Large intestine (tissue), 3 donors: Measurements from ENCODE around the gene LITAFD. TPM values are rescaled to one million over a fixed set of nuclear protein-coding genes. Genes with fewer than 3 reads are reported as not detected.
"Not testable (repeated sequence)": the region's sequence is repeated elsewhere in the genome, so short reads cannot be mapped to it uniquely, and the experiment has no call there.

Experiments
- DNase-seq, 2 donors: peaks; one replicate each; pipeline versions ENCODE4 v3.0.0 to v3.0.0-alpha.2; 2013
- H3K27ac ChIP-seq: one replicate; pipeline ENCODE4 v1.5.1; 2013; ENCODE audit warnings: low read length
- H3K27me3 ChIP-seq: 2 replicates; pipeline ENCODE4 v1.6.1; 2013; ENCODE audit warnings: low read length; ENCODE audit not compliant: control insufficient read depth, insufficient read depth
- H3K36me3 ChIP-seq: 2 replicates; pipeline ENCODE4 v1.6.1; 2013; ENCODE audit warnings: low read length; ENCODE audit not compliant: control insufficient read depth, insufficient read depth
- H3K4me1 ChIP-seq: one replicate; pipeline ENCODE4 v1.6.1; 2013; ENCODE audit warnings: low read length; ENCODE audit not compliant: control insufficient read depth, insufficient read depth
- H3K4me3 ChIP-seq: one replicate; pipeline ENCODE4 v1.5.1; 2013; ENCODE audit warnings: low read length
- H3K9me3 ChIP-seq: one replicate; pipeline ENCODE4 v1.6.1; 2013; ENCODE audit warnings: mild to moderate bottlenecking, low read depth, low read length, moderate library complexity; ENCODE audit not compliant: control insufficient read depth
- WGBS: methylation state at CpG from one replicate; pipeline ENCODE4 v1.1.5; 2013; ENCODE audit warnings: low lambda C conversion rate; ENCODE audit not compliant: insufficient coverage; 5-methylcytosine and 5-hydroxymethylcytosine counted together
- polyA plus RNA-seq: library from polyadenylated mRNA; unstranded; fragments of 120-200 nt; gene quantifications from one replicate; pipeline ENCODE4 v1.2.1, GENCODE V29; 2013

The LITAFD gene
- polyA plus RNA-seq, 1 donor = 1.8 TPM

- DNase-seq = no peak
- H3K4me3 ChIP-seq = no peak overlapping the region
- no peak overlapping the region for H3K27ac ChIP-seq
- H3K9me3 ChIP-seq = peaks cover 3% of the 10 kb centered on the region
- H3K4me1 ChIP-seq = peaks cover 9% of the 10 kb centered on the region
- no peaks in the 10 kb centered on the region for H3K36me3 ChIP-seq
- 100% methylated on average over 1 of the region's 22 CpGs for WGBS
- no peaks in the 10 kb centered on the region for H3K27me3 ChIP-seq
Observed at GRCh38 chr16:8872967-8873865, 8.9 kb upstream of the LITAFD start.

DNA sequence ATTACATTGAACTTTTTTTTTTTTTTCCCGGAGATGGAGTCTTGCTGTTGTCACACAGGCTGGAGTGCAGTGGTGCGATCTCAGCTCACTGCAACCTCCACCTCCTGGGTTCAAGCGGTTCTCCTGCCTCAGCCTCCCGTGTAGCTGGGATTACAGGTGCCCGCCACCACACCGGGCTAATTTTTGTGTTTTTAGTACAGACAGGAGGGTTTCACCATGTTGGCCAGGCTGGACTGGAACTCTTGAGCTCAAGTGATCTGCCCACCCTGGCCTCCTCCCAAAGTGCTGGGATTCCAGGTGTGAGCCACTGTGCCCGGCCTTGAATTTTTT lies 8.3 kb upstream of the LITAFD start:
- not testable (repeated sequence) for H3K9me3 ChIP-seq, H3K36me3 ChIP-seq, DNase-seq, H3K27me3 ChIP-seq, H3K4me3 ChIP-seq, H3K27ac ChIP-seq
- peaks cover 14% of the 10 kb centered on the region for H3K4me1 ChIP-seq
- WGBS = 100% methylated on average over 2 of the region's 7 CpGs

GRCh38 chr16:8874388-8874787 lies 7.8 kb upstream of the LITAFD start:
- no peak for DNase-seq
- Histone ChIP-seq H3K9me3 (no peaks in the 10 kb centered on the region), H3K27ac (no peak overlapping the region), H3K4me3 (no peak overlapping the region), H3K27me3 (no peaks in the 10 kb centered on the region), H3K36me3 (no peaks in the 10 kb centered on the region), H3K4me1 (peaks cover 15% of the 10 kb centered on the region)
- 80% methylated on average over 1 of the region's 6 CpGs for WGBS

- not testable (repeated sequence) for DNase-seq, H3K4me3 ChIP-seq, H3K27me3 ChIP-seq, H3K27ac ChIP-seq, H3K36me3 ChIP-seq, H3K9me3 ChIP-seq
- peaks cover 13% of the 10 kb centered on the region for H3K4me1 ChIP-seq
- WGBS = 0% methylated on average over 1 of the region's 7 CpGs
Observed at GRCh38 chr16:8875317-8875716, 6.8 kb upstream of the LITAFD start.

DNA sequence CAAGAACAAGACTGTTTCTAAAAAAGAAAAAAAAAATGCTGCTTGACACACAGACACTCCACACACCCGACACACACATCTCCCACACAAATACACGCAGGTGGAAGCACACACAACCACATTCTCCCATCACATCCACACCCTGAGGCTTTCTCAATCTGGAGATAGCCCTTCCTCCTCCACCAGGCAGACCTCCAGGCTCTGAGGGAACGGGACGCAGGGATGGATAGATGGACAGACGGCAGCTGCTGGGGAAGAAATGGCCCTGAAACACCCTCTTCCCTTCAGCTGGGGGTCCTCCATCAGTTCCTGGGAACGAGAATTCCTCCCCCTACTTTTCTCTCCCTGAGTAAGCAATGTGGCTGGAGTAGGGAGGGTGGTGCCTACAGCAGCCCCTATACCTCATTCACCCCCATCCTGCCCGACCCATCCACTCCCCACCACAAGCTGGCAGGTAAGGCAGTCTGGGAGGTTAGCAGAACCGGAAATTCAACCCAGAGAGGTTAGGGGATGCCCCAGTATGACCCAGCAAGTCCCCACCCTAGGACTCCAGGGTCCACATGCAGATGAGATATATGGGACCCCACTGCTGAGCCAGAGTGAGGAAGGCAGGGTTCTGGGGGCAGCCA lies 4.1 kb upstream of the LITAFD start:
- Histone ChIP-seq H3K27ac (peak overlapping the region; percentile 71), H3K4me3 (no peak overlapping the region), H3K9me3 (no peaks in the 10 kb centered on the region), H3K27me3 (no peaks in the 10 kb centered on the region), H3K4me1 (peaks cover 33% of the 10 kb centered on the region), H3K36me3 (no peaks in the 10 kb centered on the region)
- no CpG with 5 or more reads among the region's 8 CpGs for WGBS
- no peak for DNase-seq

GRCh38 chr16:8878523-8878911 lies 3.6 kb upstream of the LITAFD start:
- no peak overlapping the region for H3K4me3 ChIP-seq
- H3K27ac ChIP-seq = peak overlapping the region; percentile 71
- no peaks in the 10 kb centered on the region for H3K9me3 ChIP-seq
- H3K4me1 ChIP-seq = peaks cover 38% of the 10 kb centered on the region
- no peaks in the 10 kb centered on the region for H3K27me3 ChIP-seq
- peak in 1 of 2 donors; percentile 76 for DNase-seq
- WGBS = no CpG with 5 or more reads among the region's 6 CpGs
- no peaks in the 10 kb centered on the region for H3K36me3 ChIP-seq

- H3K9me3 ChIP-seq = no peaks in the 10 kb centered on the region
- H3K4me3 ChIP-seq = no peak overlapping the region
- H3K27me3 ChIP-seq = no peaks in the 10 kb centered on the region
- WGBS = no CpG with 5 or more reads among the region's 8 CpGs
- peaks cover 59% of the 10 kb centered on the region for H3K4me1 ChIP-seq
- no peak for DNase-seq
- no peaks in the 10 kb centered on the region for H3K36me3 ChIP-seq
- H3K27ac ChIP-seq = peak overlapping the region; percentile 53
Observed at GRCh38 chr16:8880839-8881510, 1.2 kb upstream of the LITAFD start.

DNA sequence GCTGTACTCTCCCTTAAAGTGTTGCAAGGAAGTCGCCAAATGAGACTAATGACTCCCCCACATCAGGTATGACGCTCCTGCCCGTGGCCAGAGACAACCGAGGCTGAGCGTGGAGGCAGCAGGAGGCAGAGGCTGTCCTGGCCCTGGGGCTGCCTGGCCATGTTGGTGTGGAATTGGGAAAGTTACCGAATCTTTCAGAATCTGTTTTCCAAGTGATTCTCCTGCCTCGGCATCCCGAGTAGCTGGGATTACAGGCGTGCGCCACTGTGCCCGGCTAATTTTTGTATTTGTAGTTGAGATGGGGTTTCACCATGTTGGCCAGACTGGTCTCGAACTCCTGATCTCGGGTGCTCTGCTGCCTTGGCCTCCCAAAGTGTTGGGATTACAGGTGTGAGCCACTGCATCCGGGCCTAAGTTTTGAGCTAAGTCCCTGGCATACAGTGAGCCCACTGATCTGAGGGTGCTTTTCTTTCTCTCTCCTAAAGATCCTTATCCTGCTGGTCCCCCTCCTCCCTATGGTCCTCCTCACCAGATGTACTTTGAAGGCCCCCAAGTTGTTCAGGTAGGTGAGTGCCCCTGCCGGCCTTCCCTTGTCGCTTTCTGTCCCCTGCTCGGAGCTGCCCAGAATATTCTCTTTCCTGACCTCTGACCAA lies 700 bp downstream of the LITAFD start:
- peaks cover 70% of the 10 kb centered on the region for H3K4me1 ChIP-seq
- DNase-seq = no peak
- peak overlapping the region; percentile 53 for H3K27ac ChIP-seq
- H3K4me3 ChIP-seq = no peak overlapping the region
- H3K27me3 ChIP-seq = no peaks in the 10 kb centered on the region
- no peaks in the 10 kb centered on the region for H3K9me3 ChIP-seq
- no CpG with 5 or more reads among the region's 17 CpGs for WGBS
- peaks cover 8% of the 10 kb centered on the region for H3K36me3 ChIP-seq

- Histone ChIP-seq H3K27ac (peak overlapping the region; percentile 83), H3K4me1 (peaks cover 56% of the 10 kb centered on the region), H3K36me3 (peaks cover 21% of the 10 kb centered on the region), H3K27me3 (no peaks in the 10 kb centered on the region), H3K4me3 (peak overlapping the region; percentile 42), H3K9me3 (no peaks in the 10 kb centered on the region)
- DNase-seq = peak; percentile 92 to 96
- WGBS = 56% methylated on average over 3 of the region's 20 CpGs
Observed at GRCh38 chr16:8885674-8886592, 3.8 kb downstream of the LITAFD start.
